ENCODE data around the gene BDKRB1.

BDKRB1 gene

DNA sequence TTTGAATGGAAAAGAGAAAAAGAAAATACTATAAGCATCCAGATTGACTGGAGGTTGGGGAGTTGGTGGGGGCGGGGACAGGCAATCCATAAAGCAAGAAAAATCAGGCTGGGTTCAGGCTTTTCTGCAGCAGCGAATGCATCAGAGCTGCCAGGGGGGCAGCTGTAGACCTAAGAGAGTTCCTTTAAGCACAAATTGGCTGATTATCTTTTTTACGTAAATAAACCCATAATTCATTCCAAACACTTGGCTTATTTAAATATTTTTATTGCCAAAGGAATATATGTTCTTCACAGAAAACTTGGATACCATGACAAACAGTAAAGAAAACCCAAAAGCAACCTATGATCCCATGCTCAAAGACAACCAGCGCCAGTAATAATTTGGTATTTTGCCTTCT, 41.2 kb upstream of the BDKRB1 start:
- H3K27me3 ChIP-seq (ENCODE audit: control insufficient read depth, low read length) = no peaks in the 10 kb centered on the region
- no peak overlapping the region for H3K4me2 ChIP-seq (ENCODE audit: low read length)

DNA sequence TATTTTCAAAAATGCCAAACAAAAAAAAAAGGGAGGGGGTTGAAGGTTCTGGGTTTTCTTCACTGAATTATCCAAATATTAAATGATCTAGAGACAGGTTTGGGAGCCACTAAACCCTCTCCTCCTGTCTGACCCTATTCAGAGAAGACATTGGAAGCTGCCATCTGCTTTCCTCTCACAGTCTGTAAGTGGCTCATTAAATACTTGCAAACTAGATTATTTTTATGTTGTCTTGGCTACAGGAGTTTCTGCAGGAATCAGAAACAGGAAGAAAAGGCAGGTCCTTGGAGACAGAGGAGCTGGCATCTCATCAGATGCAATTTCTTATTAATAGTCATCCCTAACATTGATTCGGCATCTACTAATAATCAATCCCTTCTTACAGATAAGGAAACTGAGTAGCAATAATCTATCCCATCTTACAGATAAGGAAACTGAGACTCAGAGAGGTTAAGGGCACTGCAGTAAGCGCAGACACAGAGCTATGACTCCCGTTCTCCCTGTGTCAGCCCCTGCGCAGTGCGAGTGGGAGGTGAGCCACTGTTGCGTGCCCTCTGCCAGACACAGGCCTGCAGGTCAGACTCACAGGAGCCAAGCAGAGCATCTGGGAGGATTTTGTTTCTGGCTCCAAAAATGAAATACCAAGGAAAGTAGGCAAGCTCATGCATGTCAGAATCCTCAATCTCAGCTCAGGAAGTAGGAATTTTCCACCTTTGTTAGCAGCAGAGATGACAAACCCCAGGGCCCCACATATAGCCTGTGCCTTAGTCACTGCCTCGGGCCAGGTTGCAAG, 40.4 kb upstream of the BDKRB1 start:
- Histone ChIP-seq H3K9me2 (replicated peaks; ENCODE audit: control insufficient read depth, low read length) (no peaks in the 10 kb centered on the region), H3F3A (ENCODE audit: control insufficient read depth, insufficient read depth) (no peaks in the 10 kb centered on the region), H3K27ac (ENCODE audit: low read depth, low read length) (no peak overlapping the region), H3K36me3 (ENCODE audit: control insufficient read depth, low read length) (no peaks in the 10 kb centered on the region), H3K9me3 (ENCODE audit: control insufficient read depth, insufficient read depth, low read length) (no peaks in the 10 kb centered on the region), H4K20me1 (ENCODE audit: control insufficient read depth, insufficient read depth, low read depth, low read length) (no peaks in the 10 kb centered on the region), H3K4me3 (ENCODE audit: low read length) (no peak overlapping the region), H3K27me3 (ENCODE audit: control insufficient read depth, low read length) (no peaks in the 10 kb centered on the region), H3K79me2 (ENCODE audit: control insufficient read depth, low read length) (no peaks in the 10 kb centered on the region), H3K4me1 (ENCODE audit: control insufficient read depth, low read length) (peaks cover 3% of the 10 kb centered on the region; the same call in 1 of the 2 replicates), H3K4me2 (ENCODE audit: low read length) (no peak overlapping the region)
- TF ChIP-seq, protein P1, sequence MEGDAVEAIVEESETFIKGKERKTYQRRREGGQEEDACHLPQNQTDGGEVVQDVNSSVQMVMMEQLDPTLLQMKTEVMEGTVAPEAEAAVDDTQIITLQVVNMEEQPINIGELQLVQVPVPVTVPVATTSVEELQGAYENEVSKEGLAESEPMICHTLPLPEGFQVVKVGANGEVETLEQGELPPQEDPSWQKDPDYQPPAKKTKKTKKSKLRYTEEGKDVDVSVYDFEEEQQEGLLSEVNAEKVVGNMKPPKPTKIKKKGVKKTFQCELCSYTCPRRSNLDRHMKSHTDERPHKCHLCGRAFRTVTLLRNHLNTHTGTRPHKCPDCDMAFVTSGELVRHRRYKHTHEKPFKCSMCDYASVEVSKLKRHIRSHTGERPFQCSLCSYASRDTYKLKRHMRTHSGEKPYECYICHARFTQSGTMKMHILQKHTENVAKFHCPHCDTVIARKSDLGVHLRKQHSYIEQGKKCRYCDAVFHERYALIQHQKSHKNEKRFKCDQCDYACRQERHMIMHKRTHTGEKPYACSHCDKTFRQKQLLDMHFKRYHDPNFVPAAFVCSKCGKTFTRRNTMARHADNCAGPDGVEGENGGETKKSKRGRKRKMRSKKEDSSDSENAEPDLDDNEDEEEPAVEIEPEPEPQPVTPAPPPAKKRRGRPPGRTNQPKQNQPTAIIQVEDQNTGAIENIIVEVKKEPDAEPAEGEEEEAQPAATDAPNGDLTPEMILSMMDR (IDR thresholded peaks at IDR 0.05; ENCODE audit: low read depth, low read length, poor library complexity, severe bottlenecking) = no peak
- TF ChIP-seq EZH2phosphoT487 (IDR thresholded peaks at IDR 0.05; ENCODE audit: borderline replicate concordance, low read length) = no peak

More for the DNA sequence above, 41.2 kb upstream of the BDKRB1 start:
- Histone ChIP-seq H3K4me3 (ENCODE audit: low read length) (no peak overlapping the region), H3K9me2 (replicated peaks; ENCODE audit: control insufficient read depth, low read length) (no peaks in the 10 kb centered on the region), H3K27ac (ENCODE audit: low read depth, low read length) (no peak overlapping the region), H3F3A (ENCODE audit: control insufficient read depth, insufficient read depth) (no peaks in the 10 kb centered on the region), H3K79me2 (ENCODE audit: control insufficient read depth, low read length) (no peaks in the 10 kb centered on the region), H3K4me1 (ENCODE audit: control insufficient read depth, low read length) (peaks cover 3% of the 10 kb centered on the region; the same call in 1 of the 2 replicates), H3K9me3 (ENCODE audit: control insufficient read depth, insufficient read depth, low read length) (no peaks in the 10 kb centered on the region), H3K36me3 (ENCODE audit: control insufficient read depth, low read length) (no peaks in the 10 kb centered on the region), H4K20me1 (ENCODE audit: control insufficient read depth, insufficient read depth, low read depth, low read length) (no peaks in the 10 kb centered on the region)
- no peak for TF ChIP-seq EZH2phosphoT487 (IDR thresholded peaks at IDR 0.05; ENCODE audit: borderline replicate concordance, low read length)
- TF ChIP-seq, protein P1 (IDR thresholded peaks at IDR 0.05; ENCODE audit: low read depth, low read length, poor library complexity, severe bottlenecking) = no peak

DNA sequence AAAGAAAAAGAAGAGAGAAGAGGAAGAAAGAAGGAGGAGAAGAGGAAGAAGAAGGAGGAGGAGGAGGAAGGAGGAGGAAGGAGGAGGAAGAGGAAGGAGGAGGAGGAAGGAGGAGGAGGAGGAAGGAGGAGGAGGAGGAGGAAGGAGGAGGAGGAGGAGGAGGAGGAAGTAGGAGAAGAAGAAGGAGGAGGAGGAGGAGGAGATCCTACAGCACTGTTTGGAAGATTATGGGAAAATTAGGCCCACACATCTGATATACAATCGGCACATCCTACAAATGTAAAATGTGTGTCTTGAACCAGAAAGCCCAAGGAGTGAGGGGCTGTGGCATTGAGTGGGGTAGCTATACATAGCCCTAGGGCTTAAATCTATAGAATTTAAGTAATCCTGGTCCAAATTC, 39.4 kb upstream of the BDKRB1 start:
- H3F3A ChIP-seq (ENCODE audit: control insufficient read depth, insufficient read depth) = no peaks in the 10 kb centered on the region
- no peak overlapping the region for H3K27ac ChIP-seq (ENCODE audit: low read depth, low read length)
- no peaks in the 10 kb centered on the region for H3K9me3 ChIP-seq (ENCODE audit: control insufficient read depth, insufficient read depth, low read length)
- H3K79me2 ChIP-seq (ENCODE audit: control insufficient read depth, low read length) = no peaks in the 10 kb centered on the region
- no peak for TF ChIP-seq EZH2phosphoT487 (IDR thresholded peaks at IDR 0.05; ENCODE audit: borderline replicate concordance, low read length)
- H3K4me2 ChIP-seq (ENCODE audit: low read length) = no peak overlapping the region
- no peak overlapping the region for H3K4me3 ChIP-seq (ENCODE audit: low read length)
- no peaks in the 10 kb centered on the region for H3K27me3 ChIP-seq (ENCODE audit: control insufficient read depth, low read length)
- peaks cover 3% of the 10 kb centered on the region; the same call in 1 of the 2 replicates for H3K4me1 ChIP-seq (ENCODE audit: control insufficient read depth, low read length)
- no peaks in the 10 kb centered on the region for H3K9me2 ChIP-seq (replicated peaks; ENCODE audit: control insufficient read depth, low read length)
- H3K36me3 ChIP-seq (ENCODE audit: control insufficient read depth, low read length) = no peaks in the 10 kb centered on the region
- H4K20me1 ChIP-seq (ENCODE audit: control insufficient read depth, insufficient read depth, low read depth, low read length) = no peaks in the 10 kb centered on the region

DNA sequence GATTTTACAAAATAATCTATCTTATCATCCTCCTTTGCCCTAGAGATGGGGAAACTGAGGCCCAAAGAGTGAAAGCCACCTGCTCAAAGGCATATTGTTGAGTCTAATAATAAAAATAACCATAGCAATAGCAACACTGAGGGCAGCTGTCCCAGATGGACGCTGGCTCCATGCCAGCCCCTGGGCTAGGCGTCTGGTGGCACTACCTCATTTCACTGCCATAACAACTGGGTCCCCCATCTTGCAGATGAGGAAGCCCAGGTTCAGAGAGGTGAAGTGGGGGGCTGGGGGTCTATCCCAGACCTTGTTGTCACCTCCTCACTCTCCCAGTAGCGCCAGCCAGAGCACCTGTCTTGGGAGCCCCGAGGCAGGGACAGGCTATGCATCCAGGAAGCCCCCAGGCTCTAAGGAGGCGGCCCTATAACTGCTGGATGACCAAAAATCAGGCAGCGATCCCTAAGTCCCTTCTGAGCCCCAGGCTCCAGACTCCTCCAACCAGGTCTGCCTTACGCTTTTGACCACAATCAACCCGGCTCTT, 38.6 kb upstream of the BDKRB1 start:
- Histone ChIP-seq H3K79me2 (ENCODE audit: control insufficient read depth, low read length) (no peaks in the 10 kb centered on the region), H3K27ac (ENCODE audit: low read depth, low read length) (no peak overlapping the region), H3K4me3 (ENCODE audit: low read length) (no peak overlapping the region)

More for the DNA sequence above, 38.6 kb upstream of the BDKRB1 start:
- Histone ChIP-seq H3K4me1 (ENCODE audit: control insufficient read depth, low read length) (peaks cover 3% of the 10 kb centered on the region; the same call in 1 of the 2 replicates), H3K27me3 (ENCODE audit: control insufficient read depth, low read length) (no peaks in the 10 kb centered on the region), H4K20me1 (ENCODE audit: control insufficient read depth, insufficient read depth, low read depth, low read length) (no peaks in the 10 kb centered on the region), H3K4me2 (ENCODE audit: low read length) (no peak overlapping the region), H3K9me3 (ENCODE audit: control insufficient read depth, insufficient read depth, low read length) (no peaks in the 10 kb centered on the region), H3K36me3 (ENCODE audit: control insufficient read depth, low read length) (no peaks in the 10 kb centered on the region), H3F3A (ENCODE audit: control insufficient read depth, insufficient read depth) (no peaks in the 10 kb centered on the region), H3K9me2 (replicated peaks; ENCODE audit: control insufficient read depth, low read length) (no peaks in the 10 kb centered on the region)
- TF ChIP-seq, protein P1 (IDR thresholded peaks at IDR 0.05; ENCODE audit: low read depth, low read length, poor library complexity, severe bottlenecking) = no peak
- no peak for TF ChIP-seq EZH2phosphoT487 (IDR thresholded peaks at IDR 0.05; ENCODE audit: borderline replicate concordance, low read length)

Measured in DOHH2 (cell line).